ENCODE measurements around the gene THAP4. TPM values are rescaled to one million over a fixed set of nuclear protein-coding genes. Genes with fewer than 3 reads are reported as not detected.

THAP4 gene
- total RNA-seq, 1 experiment from 2014 or later: 94.8 TPM

DNA sequence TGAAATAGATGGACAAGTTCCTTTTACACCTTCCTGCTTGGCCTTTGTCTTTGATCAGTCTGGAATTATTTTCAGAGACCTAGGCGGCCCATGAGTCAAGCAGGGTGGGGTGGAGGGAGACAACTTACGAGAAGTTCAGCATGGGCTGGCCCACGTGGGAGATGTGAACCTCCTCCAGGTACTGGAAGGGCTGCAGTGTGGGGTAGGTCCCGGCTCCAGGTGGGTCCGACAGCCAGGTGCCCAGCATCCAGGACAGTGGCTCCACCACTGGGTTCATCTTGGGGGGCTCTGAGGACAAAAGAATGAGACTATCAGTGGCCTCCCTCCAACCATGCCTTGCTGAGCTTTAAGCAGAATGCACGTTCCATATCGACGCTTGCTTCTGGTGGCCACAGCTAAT is 30.8 kb downstream of the THAP4 start:
- intact Hi-C loops (cut with micrococcal nuclease; ENCODE audit: unreplicated experiment): no loop called here
- CTCF ChIA-PET: no interaction called here
- Histone ChIP-seq H3K4me3 (no peak overlapping the region), H3K4me2 (no peak overlapping the region), H3F3A (ENCODE audit: insufficient read depth, low read depth) (no peaks in the 10 kb centered on the region; the same call in 1 of the 2 replicates), H3K36me3 (ENCODE audit: low read depth) (no peaks in the 10 kb centered on the region), H3K9me2 (ENCODE audit: insufficient read depth) (no peaks in the 10 kb centered on the region), H3K27me3 (ENCODE audit: insufficient read depth, low read depth) (no peaks in the 10 kb centered on the region), H3K9me3 (ENCODE audit: insufficient read depth, low read depth) (no peaks in the 10 kb centered on the region), H3K4me1 (replicated peaks; ENCODE audit: insufficient read depth) (no peaks in the 10 kb centered on the region), H4K20me1 (ENCODE audit: insufficient read depth) (peaks cover 8% of the 10 kb centered on the region; the same call in 1 of the 2 replicates), H2AFZ (no peak overlapping the region), H3K79me2 (ENCODE audit: low read depth) (peaks cover 6% of the 10 kb centered on the region; the same call in 1 of the 2 replicates), H3K27ac (no peak overlapping the region)
- POLR2A ChIA-PET (ENCODE audit: unreplicated experiment): no interaction called here
- TF ChIP-seq EZH2 (IDR thresholded peaks at IDR 0.05; ENCODE audit: low read depth): no peak
- TF ChIP-seq, protein P1, sequence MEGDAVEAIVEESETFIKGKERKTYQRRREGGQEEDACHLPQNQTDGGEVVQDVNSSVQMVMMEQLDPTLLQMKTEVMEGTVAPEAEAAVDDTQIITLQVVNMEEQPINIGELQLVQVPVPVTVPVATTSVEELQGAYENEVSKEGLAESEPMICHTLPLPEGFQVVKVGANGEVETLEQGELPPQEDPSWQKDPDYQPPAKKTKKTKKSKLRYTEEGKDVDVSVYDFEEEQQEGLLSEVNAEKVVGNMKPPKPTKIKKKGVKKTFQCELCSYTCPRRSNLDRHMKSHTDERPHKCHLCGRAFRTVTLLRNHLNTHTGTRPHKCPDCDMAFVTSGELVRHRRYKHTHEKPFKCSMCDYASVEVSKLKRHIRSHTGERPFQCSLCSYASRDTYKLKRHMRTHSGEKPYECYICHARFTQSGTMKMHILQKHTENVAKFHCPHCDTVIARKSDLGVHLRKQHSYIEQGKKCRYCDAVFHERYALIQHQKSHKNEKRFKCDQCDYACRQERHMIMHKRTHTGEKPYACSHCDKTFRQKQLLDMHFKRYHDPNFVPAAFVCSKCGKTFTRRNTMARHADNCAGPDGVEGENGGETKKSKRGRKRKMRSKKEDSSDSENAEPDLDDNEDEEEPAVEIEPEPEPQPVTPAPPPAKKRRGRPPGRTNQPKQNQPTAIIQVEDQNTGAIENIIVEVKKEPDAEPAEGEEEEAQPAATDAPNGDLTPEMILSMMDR (conservative IDR thresholded peaks at IDR 0.05): no peak
- BruUV-seq (replicated peaks): no TSS peak
- no peak for DNase-seq

GRCh38 chr2:241603686-241604085 is 33.3 kb downstream of the THAP4 start:
- no peaks in the 10 kb centered on the region for H3K4me1 ChIP-seq (replicated peaks; ENCODE audit: insufficient read depth)
- CTCF ChIA-PET: no interaction called here
- intact Hi-C loops (cut with micrococcal nuclease; ENCODE audit: unreplicated experiment): no loop called here
- POLR2A ChIA-PET (ENCODE audit: unreplicated experiment): no interaction called here
- no peaks in the 10 kb centered on the region for H3K9me3 ChIP-seq (ENCODE audit: insufficient read depth, low read depth)
- no peaks in the 10 kb centered on the region for H3K27me3 ChIP-seq (ENCODE audit: insufficient read depth, low read depth)
- H3K4me2 ChIP-seq: no peak overlapping the region
- BruUV-seq (replicated peaks): no TSS peak
- H3K27ac ChIP-seq: no peak overlapping the region
- H3K4me3 ChIP-seq: no peak overlapping the region
- DNase-seq: no peak
- no peaks in the 10 kb centered on the region for H3K9me2 ChIP-seq (ENCODE audit: insufficient read depth)
- peaks cover 11% of the 10 kb centered on the region for H4K20me1 ChIP-seq (ENCODE audit: insufficient read depth)
- H3K79me2 ChIP-seq (ENCODE audit: low read depth): no peaks in the 10 kb centered on the region
- no peaks in the 10 kb centered on the region for H3K36me3 ChIP-seq (ENCODE audit: low read depth)
- TF ChIP-seq EZH2 (IDR thresholded peaks at IDR 0.05; ENCODE audit: low read depth): no peak
- TF ChIP-seq, protein P1 (conservative IDR thresholded peaks at IDR 0.05): no peak
- no peak overlapping the region for H2AFZ ChIP-seq
- peaks cover 5% of the 10 kb centered on the region; the same call in 1 of the 2 replicates for H3F3A ChIP-seq (ENCODE audit: insufficient read depth, low read depth)

DNA sequence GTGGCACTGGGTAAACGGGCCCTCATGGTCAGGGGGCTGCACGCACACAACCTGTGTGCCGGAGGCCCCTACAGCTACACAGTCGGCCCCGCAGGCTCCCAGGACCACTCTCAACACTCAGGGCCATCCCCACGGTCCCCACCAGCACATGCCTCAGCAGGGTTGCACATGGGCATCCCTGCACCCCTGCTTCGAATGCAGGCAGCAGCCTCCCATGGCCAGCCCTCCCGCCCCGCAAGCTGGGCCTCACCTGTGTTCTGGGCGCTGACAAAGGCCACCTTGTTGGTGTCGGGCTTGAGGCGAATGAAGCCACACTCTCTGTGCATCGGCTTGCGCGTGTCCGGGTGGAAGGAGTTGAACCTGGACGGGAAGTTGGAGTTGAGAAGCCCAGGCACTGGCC is 34.2 kb downstream of the THAP4 start:
- Histone ChIP-seq H3K27me3 (ENCODE audit: insufficient read depth, low read depth) (no peaks in the 10 kb centered on the region), H3K9me2 (ENCODE audit: insufficient read depth) (no peaks in the 10 kb centered on the region), H4K20me1 (ENCODE audit: insufficient read depth) (peaks cover 9% of the 10 kb centered on the region), H3K27ac (no peak overlapping the region), H3K4me1 (replicated peaks; ENCODE audit: insufficient read depth) (no peaks in the 10 kb centered on the region), H3F3A (ENCODE audit: insufficient read depth, low read depth) (peaks cover 5% of the 10 kb centered on the region; the same call in 1 of the 2 replicates), H3K9me3 (ENCODE audit: insufficient read depth, low read depth) (no peaks in the 10 kb centered on the region), H3K36me3 (ENCODE audit: low read depth) (no peaks in the 10 kb centered on the region), H2AFZ (no peak overlapping the region), H3K4me3 (no peak overlapping the region), H3K4me2 (no peak overlapping the region), H3K79me2 (ENCODE audit: low read depth) (no peaks in the 10 kb centered on the region)
- no peak for DNase-seq
- intact Hi-C loops (cut with micrococcal nuclease; ENCODE audit: unreplicated experiment): no loop called here
- ChIA-PET POLR2A (ENCODE audit: unreplicated experiment) (no interaction called here), CTCF (no interaction called here)
- no TSS peak for BruUV-seq (replicated peaks)
- TF ChIP-seq, protein P1 (conservative IDR thresholded peaks at IDR 0.05): no peak
- no peak for TF ChIP-seq EZH2 (IDR thresholded peaks at IDR 0.05; ENCODE audit: low read depth)

All from PC-9 (cell line).